RPMI7951 (cell line): ENCODE measurements around the gene COX5A. TPM values are rescaled to one million over a fixed set of nuclear protein-coding genes. Genes with fewer than 3 reads are reported as not detected.

Experiments used
- DNase-seq: peaks from one replicate; pipeline ENCODE4 v3.0.0-alpha.2; 2012; ENCODE audit warnings: low read depth
- total RNA-seq: library from RNA; depleted of rRNA; stranded (reverse); fragments of >200 nt; shearing (Covaris generic); gene quantifications from 2 replicates; pipeline ENCODE4 v1.2.3, GENCODE V29; 2014; rRNA removed

Gene COX5A
- total RNA-seq, result 133 and 184 TPM in 2 replicates

- DNase-seq, result peak; percentile 97
These were observed at the start of gene COX5A for GRCh38 chr15:74937590-74938371. Gene COX5A (minus strand): TSS chr15:74938073. CDS start chr15:74938014, 59 bp downstream.

GRCh38 chr15:74983725-74984231 lies 45.9 kb upstream of the COX5A start:
- peak; percentile 36 for DNase-seq

- no peak for DNase-seq
These were observed 44.3 kb upstream of the COX5A start for GRCh38 chr15:74982183-74982582.

GRCh38 chr15:74978503-74978902 lies 40.6 kb upstream of the COX5A start:
- peak; percentile 64 for DNase-seq

GRCh38 chr15:74978077-74978476 lies 40.2 kb upstream of the COX5A start:
- no peak for DNase-seq

- DNase-seq, result no peak
These were observed 39.7 kb upstream of the COX5A start for GRCh38 chr15:74977599-74977998.

GRCh38 chr15:74976159-74976558 lies 38.3 kb upstream of the COX5A start:
- no peak for DNase-seq

GRCh38 chr15:74967670-74968069 lies 29.8 kb upstream of the COX5A start:
- no peak for DNase-seq

GRCh38 chr15:74964794-74965193 lies 26.9 kb upstream of the COX5A start:
- peak; percentile 63 for DNase-seq

- DNase-seq, result no peak
These were observed 25.3 kb upstream of the COX5A start for GRCh38 chr15:74963213-74963612.

GRCh38 chr15:74962671-74963070 lies 24.8 kb upstream of the COX5A start:
- no peak for DNase-seq

- DNase-seq, result no peak
These were observed 24.3 kb upstream of the COX5A start for GRCh38 chr15:74962219-74962618.

GRCh38 chr15:74961616-74962015 lies 23.7 kb upstream of the COX5A start:
- no peak for DNase-seq

GRCh38 chr15:74960995-74961588 lies 23.2 kb upstream of the COX5A start:
- peak; percentile 21 for DNase-seq

GRCh38 chr15:74960286-74960685 lies 22.4 kb upstream of the COX5A start:
- no peak for DNase-seq

- DNase-seq, result no peak
These were observed 21.7 kb upstream of the COX5A start for GRCh38 chr15:74959586-74959939.

- DNase-seq, result no peak
These were observed 21.2 kb upstream of the COX5A start for GRCh38 chr15:74958908-74959585.

- peak; percentile 79 for DNase-seq
These were observed 20.5 kb upstream of the COX5A start for GRCh38 chr15:74958320-74958907.

- DNase-seq, result peak; percentile 63
These were observed 19.7 kb upstream of the COX5A start for GRCh38 chr15:74957476-74958035.

- DNase-seq, result peak; percentile 83
These were observed 19.0 kb upstream of the COX5A start, which contains the start of gene RPP25 for GRCh38 chr15:74956648-74957475. Gene RPP25 (minus strand): TSS chr15:74956772. CDS start chr15:74956583, 189 bp downstream.
